Activated CD8-positive, alpha-beta memory T cell treated with anti-CD3 and anti-CD28 coated beads for 24 hours (primary cell): ENCODE results near the gene ATP10A.

Experiments
- DNase-seq: peaks from one replicate; pipeline ENCODE4 v3.0.0-alpha.2; 2020

Gene ATP10A

GRCh38 chr15:25695875-25696760 is 167.0 kb downstream of the ATP10A start:
- DNase-seq = no peak

GRCh38 chr15:25694823-25695312 is 168.3 kb downstream of the ATP10A start:
- DNase-seq = no peak

- no peak for DNase-seq
Observed at GRCh38 chr15:25694239-25694584, 168.9 kb downstream of the ATP10A start.

GRCh38 chr15:25693321-25694238 is 169.5 kb downstream of the ATP10A start:
- peak; percentile 69 for DNase-seq

- DNase-seq = no peak
Observed at GRCh38 chr15:25691544-25692430, 171.3 kb downstream of the ATP10A start.

DNA sequence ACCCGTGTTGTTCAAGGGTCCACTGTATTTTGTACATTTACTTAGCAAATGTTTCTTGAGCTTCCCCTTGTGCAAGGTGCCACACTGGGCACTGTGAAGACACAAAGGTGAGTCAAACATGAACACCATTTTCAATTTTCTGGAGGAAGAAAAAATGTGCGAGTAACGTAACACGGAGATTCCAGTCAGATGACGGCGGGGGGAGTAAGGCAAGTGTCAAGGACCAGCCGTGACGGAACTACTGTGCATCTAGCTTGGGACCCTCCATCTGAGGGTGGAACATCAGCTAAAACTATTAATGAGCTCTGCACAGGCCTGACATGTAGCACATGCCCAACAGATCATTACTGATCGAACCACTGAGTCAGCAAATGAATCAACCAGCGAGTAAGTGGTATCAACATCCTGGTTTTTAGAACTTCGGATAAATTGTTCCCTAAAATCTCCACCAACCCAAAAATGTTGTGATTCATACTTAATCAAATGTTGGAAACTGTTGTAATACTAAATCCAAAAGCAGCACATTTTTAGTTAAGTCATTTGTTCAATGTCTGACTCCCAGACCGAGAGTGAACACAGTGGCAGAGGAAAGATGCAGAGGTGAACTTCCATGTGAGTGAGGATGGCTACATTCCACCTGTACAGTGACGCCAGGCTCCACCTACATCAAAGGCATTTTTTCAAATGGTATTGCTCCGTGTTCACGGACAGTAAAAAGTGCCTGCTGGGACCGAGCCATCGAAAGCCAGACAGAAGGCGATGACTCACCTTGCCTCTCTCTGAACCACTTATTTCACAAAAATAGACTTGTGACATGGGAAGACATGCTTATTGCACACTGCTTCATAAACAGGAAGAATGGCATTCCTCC is 172.2 kb downstream of the ATP10A start:
- DNase-seq = no peak

- no peak for DNase-seq
Observed at GRCh38 chr15:25689592-25689991, 173.5 kb downstream of the ATP10A start.

DNA sequence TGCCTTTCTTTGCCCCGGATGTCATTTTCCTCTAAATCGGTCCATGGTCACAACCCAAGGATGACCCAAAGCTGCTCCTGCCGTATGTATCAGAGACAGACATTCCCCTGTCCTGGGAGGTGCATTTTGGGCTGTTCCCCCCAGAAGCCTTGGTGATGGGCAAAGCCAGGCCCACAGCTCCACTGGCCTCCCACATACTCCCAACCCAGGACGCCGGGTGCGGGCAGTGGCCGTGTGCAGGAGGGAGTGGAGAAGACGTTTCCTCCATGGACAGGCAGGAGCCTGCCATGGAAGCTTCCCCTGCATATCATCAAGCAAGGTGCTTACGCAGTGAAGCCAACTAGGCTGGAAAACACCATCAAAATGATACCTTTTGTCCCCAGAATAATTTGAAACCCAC is 175.0 kb downstream of the ATP10A start:
- no peak for DNase-seq

DNA sequence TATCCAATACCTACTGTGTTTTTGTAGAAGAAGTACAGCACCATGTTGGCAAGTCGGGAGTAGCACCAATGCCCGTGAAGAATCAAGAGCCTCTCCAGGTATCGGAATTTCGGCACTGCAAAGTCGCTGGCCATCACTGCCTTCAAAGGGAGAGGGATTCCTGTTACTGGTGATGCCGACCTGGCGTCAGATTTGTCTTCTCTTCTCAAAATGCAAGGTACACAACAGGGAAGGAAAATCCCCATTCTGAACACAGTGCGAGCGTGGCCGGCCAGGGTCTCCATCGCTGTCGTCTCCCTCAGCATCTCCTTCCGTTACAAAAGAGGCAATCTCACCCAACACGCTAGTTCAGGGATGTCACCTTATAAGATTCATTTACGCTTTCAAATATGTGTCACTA is 175.4 kb downstream of the ATP10A start:
- no peak for DNase-seq

DNA sequence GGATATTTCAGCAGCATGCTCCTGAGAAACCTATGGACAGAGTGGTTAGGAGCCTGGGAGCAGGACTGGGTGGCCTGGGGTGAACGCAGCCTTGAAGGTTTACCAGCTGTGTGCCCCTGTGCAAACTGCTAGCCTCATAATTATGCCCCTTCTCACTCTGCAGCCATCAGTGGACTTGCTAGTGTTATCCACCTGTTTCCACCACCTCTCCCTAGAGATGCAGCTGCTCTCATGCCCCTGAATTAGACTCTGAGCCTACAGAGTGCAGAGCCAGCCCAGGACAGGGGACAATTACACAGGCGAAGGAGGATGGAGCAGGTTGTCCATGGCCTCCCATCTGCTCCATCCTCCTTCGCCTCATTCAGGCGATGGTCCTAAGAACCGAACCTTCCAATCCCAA is 175.9 kb downstream of the ATP10A start:
- no peak for DNase-seq

DNA sequence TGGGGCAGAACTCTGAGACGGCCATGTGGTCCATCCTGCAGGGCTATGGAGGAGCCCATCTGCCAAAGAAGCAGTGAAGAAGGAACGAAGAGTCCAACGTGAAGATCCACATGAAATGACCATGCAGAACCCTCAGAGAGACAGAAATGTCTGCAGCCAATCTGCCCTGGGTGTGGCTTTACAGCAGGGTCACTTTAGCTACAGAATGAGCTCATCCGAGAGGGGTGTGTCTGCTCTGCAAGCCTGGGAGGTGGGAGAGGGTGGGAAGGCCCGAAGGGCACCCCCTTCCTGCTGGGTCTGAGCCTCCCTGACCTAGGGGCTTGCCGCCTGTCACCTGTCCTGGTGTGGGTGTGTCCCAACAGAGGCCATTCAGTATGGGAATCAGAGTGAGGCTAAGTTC is 176.3 kb downstream of the ATP10A start:
- no peak for DNase-seq

DNA sequence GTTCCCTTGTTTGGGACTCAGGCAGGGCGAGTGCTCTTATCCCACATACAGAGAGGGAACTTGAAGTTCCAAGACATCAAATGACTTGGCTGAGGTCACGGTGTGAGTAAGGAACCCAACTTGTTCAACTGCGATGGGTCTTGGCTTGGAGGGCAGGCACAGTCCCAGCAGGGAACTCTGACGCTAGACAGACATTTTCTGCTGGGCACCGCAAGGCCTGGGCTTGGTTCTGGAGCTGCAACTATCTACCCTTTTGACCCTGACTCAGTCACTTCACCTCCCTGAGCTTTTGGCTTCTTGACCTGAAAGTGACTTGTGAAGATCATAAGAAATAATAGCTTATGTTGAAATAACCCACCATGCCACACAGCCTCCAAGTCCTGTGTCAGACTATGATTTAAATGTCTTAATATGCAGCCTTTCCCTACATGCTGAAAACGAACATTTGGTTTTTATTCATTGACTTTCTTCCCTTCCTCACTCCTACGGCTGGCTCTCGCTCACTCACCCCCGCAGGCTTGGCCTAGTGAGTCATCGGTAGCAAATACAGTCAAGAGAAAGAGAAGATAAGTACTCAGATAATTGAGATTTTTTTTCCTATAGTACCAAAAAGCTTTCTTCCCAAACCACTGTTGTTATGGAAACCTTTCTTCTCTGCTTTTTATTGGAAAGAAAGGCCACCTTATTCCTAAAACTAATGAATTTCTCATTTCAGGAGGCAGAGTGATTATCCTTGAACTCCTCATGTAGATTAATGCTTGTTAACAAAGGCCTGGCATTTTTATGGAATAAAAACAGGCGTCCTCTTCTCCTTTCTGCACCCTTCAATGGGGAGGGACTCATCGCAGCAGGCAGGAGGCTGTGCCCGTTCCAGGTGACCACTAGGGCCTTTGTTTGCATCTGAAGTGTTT is 178.4 kb downstream of the ATP10A start:
- DNase-seq = no peak

DNA sequence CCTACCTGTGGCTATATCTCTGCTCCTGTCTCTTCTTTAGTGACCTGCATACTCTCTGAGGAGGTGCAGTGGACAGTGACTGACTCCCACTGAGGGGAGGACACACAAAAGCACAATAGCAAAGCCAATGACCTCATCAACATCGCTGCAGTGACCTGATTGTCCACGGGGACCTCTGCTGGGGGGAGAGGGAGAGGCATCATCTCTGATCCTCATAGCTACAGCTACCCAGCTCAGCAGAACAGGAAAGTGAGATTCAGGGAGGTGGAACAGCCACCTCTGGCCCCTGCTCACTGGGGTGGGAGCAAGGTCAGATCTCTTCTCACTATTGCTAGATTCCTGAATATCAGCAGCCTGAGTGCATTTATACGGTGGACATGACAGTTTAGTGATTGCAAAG is 179.2 kb downstream of the ATP10A start:
- DNase-seq = no peak

- no peak for DNase-seq
Observed at GRCh38 chr15:25683415-25683814, 179.7 kb downstream of the ATP10A start.

DNA sequence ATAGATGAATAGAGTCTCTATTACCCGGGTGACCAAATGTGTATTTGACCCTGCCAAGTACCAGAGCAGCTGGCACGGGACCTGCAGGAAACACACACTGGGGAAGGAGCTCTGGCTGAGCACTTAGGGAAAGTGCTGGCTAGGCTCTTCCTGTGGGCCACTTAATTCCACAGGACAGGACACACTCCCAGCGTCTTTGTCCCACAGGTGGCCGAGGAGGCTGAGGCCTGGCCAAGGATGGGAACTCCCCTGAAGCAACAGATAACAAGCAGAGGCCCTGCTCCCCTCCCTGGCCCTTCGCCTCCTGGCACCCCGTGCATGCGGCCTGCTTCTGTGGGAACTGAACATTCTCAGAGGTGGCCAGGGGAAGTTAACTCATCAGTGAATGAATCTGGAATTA is 180.8 kb downstream of the ATP10A start:
- no peak for DNase-seq

- DNase-seq = no peak
Observed at GRCh38 chr15:25680686-25681025, 182.5 kb downstream of the ATP10A start.

DNA sequence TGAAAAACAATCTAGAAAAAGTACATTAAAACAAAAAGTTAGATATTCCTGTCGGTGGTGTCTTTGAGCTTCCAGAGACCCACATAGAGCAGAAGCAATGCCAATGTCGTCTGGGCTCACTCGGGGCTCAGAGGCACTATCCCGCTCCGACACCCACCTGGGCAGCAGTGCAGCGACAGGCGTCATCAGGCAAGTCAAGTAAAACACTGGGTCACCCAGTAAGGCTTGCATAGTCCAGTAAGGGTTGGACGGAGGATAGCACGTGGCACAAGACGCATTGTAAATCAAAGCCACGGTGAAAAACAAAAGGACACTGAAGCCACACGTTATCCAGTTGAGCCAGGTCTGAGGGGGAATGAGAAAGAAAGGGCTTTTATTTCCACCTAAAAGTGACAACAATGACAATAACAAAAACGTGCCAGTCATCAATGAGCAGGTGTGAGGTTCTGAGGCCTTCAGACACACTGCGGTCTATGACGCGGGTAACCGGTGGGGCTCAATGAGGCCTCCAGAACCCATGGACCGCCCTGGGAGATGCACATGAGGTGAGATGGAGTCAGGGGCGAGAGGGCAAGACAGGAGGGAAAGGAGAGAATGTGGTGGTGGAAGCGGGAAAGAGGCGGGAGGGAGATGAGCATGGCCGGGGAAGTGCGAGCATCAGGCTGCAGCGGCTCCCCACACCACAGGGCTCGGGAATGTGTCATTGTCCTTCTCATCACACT is 183.0 kb downstream of the ATP10A start:
- DNase-seq = no peak

GRCh38 chr15:25679492-25679891 is 183.6 kb downstream of the ATP10A start:
- DNase-seq = no peak

GRCh38 chr15:25678500-25678855 is 184.6 kb downstream of the ATP10A start:
- no peak for DNase-seq
